ENCODE results near the gene CRACR2B.
A peak's percentile ranks its signal among the peaks of the same experiment; 100 is the strongest.

Gene CRACR2B

DNA sequence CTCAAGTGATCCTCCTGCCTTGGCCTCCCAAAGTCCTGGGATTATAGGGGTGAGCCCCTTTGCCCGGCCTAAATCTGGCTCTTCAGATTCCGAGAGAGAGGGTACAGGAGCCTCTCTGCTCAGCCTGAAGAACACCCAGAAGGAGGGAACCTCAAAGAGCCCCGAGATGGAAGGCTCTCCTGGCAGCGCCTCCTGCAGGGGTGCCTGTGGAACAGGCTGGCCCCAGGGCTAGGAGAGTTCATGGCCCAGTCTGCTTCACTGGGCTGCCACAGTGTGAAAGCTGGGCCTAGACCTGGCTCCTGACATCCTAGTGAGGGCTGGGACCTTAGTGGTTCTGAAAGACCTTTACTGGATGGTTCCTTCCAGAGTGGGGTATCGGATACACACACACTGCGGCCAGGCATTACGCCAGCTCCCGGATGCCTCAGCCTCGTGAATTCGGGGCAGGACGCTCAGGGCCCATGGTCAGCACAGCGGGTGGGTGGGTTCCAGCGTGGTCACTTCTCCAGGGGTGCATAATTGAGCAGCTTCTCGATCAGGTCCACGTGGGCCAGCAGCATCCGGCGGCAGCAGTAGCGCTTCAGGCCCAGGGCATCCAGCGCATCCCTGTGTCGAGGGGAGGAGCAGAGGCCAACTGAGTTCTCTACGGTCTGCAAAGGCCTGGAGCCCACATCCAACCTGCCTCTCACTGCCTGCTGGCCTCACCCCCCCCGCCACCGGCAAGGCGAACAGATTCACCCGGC lies 12.3 kb downstream of the CRACR2B start:
- no peak for DNase-seq (ENCODE audit: low read depth)

DNA sequence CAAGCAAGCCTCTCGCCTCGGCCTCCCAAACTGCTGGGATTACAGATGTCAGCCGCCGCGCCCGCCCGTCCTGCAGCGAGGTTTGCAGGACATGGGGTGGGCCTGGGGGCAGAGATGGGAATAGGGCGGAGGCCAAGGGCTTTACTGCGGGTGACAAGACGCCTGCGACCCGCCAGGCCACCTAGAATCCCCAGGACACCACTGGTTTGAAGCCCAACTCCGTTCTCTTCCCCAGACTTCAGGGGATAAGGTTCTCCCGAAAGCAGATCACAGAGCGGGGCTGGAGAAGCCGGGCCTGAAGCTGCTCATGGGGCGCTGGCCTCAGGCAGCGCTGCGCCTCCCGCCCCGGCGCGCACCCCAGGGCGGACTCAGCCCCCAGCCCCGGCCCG lies 14.3 kb downstream of the CRACR2B start:
- DNase-seq (ENCODE audit: low read depth) = no peak

DNA sequence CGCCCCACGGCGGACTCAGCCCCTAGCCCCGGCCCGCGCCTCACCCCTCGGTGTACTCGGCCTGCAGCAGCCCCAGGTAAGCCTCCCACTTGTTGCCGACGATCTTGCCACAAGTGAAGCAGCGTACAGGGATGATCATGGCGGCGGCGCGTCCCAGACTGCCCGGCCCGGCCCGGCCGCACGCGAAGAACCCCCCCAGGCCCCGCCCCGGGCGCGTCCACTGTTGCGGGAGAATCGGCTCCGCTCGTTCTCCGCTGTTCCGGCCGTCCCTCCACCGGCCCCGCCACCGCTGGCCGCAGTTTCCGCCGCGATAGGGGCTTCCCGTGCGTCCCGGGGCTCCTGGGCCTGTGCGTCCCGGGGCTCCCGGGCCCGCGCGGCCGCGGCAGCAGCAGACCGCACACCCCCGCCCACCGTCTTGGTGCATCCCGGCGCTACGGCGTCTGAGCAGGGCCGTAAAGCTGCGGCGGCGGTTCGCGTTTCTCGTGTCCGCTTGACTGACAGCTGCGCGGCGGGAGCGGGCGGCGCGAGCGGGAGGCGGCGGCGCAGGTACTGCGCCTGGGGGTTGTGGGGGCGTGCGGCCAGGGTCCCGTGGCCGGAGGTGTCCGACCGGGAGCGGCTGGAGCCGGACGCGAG lies 14.8 kb downstream of the CRACR2B start, which contains the start of the genes POLR2L and TSPAN4:
TSS of gene POLR2L (minus strand) at position 160 of the 633 bp plus-strand sequence. CDS start at position 139, 21 bp downstream.
TSS of gene TSPAN4 (plus strand) at position 483 of the 633 bp plus-strand sequence. CDS start 7,453 bp downstream, outside the sequence.
- peak; percentile 83 for DNase-seq (ENCODE audit: low read depth)

DNA sequence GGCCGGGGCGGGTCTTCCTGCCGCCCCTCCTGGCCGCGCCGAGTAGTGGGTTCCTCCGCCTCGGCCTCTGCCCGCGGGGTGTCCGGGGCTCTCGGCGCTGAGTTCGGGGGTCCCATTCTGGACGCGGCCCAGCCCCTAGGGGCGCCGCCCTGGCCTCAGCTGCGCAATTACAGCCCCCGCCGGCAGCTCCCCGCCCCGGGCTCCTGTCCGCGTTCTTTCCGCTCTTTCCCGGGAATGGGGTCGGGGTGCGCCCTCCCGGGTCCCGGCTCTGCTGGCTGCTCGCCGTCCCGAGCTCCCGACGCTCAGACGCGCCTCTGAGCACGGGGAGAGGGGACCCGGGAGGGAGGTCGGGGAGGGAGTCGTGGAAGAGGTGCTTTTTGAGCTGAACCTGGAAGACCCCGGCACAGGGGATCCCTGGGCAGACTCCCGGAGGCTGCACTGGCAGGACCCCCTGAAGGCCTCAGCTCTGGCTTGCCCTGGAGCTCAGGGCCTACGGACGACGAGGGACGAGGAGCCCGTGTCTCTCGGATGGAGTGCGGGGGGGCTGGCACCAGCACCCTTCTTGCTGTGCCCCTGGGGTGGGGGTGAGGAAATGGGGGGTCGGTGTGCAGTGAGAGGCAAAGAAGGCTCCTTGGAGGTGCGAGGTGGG lies 15.5 kb downstream of the CRACR2B start:
- no peak for DNase-seq (ENCODE audit: low read depth)

DNA sequence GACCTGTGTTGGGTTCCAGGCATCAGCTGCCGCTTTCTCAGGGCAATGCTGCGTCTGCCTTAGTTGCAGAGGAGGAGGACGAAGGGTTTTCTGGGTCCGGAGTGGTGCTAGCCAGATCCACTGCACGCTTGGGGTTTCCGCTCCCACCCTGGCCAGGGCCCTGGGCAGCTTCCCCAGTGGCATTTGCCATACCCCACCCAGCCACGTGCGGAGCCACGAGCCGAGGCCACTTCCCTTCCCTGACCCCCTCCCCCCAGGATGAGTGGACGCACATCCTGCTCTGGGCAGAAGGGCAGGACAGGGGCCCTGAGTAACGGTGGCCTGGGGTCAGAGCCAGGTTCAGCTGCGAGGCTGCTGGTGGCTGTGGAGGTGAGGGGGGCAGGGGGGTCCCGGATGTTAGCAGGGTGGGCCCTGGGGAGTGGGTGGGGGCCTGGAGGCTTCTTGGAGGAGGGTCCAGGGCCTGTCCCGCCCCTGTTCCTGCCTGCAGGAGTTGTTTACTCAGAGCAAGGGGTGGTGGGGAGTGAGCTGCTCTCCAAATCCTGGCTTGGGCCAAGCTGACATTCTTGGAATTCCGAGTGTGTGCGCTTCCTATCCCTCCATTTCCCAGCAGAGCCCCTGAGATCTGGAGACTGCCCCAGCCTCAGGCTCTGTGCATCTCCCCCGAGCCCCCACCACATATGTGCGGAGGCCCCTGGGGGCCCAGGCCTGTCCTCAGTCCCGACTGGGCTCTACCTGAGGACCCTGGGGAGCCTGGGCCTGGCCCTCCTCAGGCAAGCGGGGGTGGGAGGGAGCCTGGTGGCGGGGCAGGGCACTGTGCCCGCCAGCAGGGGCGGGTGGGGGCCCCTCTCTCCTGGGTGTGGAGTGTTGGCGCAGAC lies 16.3 kb downstream of the CRACR2B start:
- DNase-seq (ENCODE audit: low read depth) = no peak

DNA sequence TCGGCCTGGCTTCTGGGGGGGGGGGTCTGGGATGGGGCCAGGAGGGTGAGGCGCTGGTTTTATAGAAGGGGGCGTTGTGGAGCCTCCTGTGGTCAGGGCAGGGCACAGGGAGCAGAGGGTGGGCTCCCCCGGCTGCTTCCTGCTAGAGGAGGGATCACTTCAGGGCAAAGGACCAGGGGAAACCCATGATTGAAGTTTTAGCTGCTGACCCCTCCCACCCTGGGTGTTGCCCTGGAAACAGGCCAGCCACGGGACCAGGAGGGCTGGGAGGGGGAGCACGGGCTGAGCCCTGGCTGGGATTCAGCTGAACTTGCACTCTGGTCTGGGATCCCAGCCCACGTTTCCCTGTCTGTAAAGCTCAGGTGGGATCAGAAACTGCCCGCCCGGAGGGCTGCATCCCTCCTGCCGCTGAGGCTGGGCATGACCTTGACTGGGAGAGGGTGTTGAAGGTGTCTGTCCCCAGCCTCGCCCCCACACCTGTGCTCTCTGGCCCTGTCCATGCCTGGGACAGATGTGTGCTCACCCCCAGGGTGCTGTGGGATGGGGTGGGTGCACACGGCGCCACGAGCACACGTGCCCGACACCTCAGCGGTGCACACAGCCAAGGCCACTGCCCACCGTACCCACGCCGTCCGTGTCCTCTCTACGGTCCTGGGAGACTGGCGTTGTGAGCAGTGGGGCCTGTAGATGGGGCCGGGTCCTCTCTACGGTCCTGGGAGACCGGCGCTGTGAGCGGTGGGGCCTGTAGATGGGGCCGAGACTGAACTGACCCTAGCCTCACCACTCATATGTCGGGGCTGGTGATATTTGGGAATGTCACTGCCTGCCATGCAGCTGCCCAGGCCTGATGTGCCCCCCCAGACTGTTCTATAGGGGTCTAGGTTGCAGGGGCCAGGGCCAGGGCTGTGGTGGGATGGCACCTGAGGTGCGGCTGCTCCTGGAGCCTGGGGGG lies 17.2 kb downstream of the CRACR2B start:
- DNase-seq (ENCODE audit: low read depth) = no peak

DNA sequence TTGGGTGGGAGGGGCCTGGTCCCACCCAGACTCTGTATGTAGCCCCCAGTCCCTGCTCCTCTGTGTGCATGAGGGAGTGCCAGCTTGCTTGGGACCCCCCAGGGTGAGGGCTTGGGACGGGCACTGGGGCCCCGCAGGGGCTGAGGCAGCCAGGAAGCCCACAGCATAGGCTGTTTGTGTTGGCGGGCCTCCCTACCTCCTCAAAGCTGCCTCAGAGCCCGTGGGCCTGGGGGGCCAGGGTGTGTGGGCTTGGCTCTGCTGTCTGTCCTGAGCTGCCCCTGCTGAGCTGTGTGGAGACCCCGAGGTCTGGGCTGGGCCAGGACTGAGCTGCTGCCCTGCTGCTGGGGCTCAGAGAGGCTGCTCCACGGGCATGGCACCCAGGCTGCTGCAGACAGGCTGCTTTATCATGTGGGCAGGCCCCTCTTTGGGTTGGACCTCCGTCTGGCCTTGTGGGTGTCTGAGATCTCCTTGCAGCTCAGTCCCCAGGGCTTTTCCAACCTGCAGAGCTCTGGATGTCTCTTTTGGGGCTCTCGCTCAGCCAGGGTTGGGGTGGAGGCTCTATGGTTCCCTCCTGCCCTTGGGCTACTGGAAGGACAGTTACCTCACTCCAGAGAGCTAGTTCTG lies 18.3 kb downstream of the CRACR2B start:
- DNase-seq (ENCODE audit: low read depth) = no peak

DNA sequence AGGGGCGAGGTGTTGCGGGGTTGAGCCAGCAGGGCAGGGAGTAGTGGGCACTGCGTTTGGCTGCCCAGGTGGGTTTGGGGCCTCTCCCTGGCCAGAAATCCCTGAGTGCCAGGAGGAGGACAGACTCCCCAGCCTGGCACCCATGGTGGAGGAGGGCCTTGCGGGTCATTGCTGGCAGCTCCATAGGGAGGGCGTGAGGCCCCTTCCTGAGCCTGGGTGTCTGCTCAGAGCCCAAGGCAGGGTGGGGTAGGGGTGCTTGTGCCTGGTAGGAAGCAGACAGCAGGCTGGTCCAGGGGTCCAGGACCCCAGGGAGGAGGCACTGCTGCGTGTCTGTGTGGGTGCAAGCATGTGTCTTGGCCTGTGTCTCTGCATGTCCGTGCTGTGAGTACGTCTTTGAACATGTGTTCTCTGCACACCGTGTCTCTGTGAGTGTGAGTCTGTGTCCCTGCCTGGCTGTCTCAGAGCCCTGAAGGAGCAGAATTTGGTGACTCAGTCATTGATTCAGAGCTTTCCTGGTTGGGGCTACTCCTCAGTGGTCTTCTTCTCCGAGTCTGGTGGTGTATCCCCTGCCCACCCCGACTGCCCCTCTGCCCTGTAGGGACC lies 18.9 kb downstream of the CRACR2B start:
- no peak for DNase-seq (ENCODE audit: low read depth)

DNA sequence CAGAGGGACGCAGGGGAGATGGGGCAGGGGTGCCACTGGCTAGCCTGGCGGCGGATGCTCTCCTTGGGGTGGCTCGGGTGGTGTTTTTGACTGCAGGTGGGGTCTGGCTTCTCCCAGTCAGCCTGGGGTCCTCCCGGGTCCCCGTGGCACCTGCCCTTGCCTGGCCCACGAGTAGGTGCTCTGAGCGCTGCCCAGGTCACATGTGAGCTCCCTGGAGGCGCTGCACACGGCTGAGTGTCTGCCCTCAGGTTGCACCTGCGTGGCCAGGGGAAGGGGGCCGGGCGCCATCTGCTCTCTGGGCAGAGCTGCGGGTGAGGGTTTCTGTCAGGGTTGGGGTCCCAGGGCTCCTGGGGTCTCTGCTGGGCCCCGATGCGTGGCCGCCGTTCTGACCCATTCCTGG lies 20.2 kb downstream of the CRACR2B start:
- no peak for DNase-seq (ENCODE audit: low read depth)

DNA sequence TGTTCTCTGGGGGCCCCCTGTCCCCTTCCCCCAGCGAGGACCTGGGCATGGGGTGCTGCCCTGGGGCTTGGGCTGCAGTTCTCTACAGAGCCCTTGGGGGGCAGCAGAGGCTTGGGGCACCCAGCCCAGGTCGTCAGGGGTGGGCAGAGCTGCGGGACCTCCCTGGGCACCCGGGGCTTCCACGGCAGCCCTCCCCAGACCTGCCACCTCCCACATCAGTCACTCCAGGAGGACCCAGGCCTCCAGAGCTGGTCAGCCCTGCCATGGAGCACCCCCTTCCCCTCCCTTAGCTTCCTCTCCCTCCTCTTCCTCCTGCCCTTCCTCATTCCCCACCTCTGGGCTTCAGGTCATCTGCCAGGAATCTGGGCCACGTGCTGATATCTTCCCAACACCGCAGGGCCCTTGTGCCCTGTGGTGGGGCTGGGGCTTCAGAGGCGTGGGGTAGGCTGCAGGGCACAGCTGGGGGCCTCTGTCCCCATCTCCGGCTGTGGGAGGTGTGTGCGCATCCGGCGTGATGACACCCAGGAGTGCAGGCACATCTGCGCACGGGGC lies 20.7 kb downstream of the CRACR2B start:
- DNase-seq (ENCODE audit: low read depth) = peak; percentile 63

DNA sequence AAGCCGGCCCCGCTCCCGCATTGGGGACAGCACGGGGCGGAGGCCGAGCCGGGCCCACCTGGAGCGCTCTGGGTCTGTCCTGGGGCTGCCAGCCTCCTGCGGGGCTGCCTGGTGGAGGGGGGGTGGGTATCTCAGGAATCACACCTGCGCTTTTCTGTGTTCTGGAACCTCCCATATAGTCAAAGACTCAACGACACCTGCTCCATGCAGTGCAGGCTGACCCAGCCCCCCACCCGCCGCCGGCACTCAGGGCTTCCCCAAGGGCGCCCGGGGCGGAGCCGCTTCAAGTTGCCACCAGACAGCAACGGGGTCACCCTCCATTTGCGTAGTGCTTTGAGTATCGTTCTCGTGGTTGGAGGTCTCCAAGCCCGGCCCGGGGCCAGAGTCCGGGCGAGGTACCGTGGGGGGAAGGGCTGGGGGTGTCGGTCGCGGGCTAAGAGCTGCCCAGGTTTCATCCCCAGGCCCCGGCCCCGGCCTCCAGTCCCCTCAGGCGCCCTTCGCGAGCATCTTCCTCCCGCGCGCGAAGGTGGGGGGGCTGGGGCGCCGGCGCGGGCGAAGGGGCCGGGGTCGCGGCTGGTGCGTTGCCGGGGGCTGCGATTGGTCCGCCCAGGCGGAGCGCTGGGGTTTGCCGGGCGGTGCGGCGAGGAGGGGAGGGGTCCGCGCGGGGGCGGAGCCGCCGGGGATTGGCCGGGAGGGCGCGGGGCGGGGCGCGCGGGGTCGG lies 21.5 kb downstream of the CRACR2B start:
- DNase-seq (ENCODE audit: low read depth) = no peak

DNA sequence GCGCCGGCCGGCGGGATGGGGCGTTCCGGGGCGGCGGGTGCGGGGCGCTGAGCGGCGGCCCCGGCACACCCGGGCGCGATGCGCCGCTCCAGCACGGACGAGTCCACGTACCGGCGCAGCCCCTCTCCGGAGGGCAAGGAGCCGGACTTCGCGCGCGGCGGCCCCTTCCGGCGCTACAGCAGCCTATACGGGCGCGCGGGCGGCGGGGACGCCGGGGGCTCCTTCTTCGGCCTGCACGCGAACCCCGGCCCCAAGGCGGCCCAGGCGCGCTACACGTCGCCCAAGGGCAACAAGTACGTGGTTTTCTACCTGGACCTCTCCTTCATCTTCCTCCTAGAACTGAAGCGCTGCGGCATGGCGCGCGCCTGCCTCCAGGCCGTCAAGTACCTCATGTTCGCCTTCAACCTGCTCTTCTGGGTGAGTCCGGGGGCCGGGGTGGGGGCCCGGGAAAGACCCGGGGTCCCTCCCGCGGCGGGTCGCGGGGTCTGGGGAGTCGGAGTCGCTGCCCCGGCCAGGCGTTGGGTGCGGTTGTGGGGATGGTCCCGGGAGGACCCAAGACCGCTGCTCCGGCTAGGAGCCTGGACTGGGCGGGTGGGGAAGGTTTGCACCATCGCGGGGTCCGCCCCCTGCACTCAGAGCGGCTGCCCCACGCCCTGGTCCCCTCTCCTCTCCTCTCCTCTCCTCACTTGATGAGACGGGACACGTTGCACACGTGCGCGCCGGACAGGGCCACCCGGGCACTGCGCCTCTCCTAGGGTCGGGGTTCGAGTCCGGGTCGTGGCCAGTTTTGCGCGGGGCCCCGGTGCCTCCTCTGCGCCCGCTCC lies 22.4 kb downstream of the CRACR2B start:
- no peak for DNase-seq (ENCODE audit: low read depth)

DNA sequence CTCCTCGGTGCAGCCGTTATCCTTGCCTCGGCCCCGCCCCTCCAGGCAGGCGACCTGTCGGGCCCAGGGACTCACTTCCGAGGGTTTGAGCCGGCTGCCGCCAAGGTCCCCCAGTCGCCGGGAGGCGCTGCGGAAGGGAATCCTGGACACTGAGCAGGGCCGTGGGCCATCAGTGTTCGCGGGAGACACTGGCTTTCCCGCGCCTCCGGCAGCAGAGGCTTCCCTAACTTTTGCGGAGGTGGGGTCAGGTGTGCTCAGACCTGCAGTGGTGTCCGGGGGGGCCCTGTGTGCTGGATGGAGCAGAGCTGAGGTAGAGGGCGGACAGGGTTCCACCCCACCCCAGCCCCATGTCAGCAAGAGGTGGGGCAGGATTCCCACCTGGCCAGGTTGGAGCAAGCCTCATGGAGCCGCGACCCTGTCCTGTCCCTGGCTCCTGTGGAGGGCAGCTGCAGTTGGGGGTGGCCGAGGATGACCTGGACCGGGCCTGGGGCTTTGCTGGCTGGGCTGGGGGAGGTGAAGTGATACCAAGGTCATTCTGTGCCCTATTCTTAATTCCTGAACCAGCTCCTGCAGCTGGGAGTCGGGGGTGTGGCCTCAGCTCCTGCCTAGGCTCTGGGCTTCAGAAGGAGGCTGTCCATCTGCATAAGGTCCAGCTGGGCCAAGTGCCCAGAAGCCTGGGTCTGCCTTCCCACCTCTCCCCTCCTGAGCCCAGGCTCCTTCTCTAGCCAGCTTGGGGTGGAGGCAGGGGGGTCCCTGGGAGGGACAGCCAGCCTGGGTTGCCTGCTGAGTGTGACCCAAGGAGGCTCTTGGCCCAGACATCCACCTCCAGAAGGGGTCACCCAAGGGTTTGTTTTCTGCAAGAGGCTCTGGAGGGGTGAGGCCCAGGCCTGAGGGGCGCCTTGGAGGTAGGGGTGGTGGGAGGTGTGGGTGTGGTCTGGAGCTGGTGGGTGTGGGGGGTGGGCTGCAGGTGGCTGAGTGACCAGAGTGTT lies 23.4 kb downstream of the CRACR2B start:
- no peak for DNase-seq (ENCODE audit: low read depth)

DNA sequence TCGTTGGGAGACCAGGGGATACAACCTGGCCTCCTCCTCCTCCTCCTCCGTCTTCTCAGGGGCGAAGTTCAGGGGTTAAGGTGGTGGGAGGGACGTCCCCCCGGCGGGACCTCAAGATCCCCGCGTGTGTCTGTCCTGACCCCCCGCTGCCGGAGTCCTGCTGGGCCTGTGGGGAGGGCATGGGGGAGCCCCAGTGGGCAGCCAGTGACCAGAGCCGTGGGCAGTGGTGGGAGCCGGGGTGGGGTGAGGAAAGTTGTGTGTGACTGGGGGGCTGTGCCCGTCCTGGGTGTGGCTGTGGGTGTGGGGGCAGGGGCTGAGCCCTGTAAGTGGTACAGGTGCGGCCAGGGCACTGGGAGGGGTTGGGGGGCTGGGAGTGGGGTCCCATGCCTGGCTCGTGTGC lies 25.0 kb downstream of the CRACR2B start:
- DNase-seq (ENCODE audit: low read depth) = no peak

DNA sequence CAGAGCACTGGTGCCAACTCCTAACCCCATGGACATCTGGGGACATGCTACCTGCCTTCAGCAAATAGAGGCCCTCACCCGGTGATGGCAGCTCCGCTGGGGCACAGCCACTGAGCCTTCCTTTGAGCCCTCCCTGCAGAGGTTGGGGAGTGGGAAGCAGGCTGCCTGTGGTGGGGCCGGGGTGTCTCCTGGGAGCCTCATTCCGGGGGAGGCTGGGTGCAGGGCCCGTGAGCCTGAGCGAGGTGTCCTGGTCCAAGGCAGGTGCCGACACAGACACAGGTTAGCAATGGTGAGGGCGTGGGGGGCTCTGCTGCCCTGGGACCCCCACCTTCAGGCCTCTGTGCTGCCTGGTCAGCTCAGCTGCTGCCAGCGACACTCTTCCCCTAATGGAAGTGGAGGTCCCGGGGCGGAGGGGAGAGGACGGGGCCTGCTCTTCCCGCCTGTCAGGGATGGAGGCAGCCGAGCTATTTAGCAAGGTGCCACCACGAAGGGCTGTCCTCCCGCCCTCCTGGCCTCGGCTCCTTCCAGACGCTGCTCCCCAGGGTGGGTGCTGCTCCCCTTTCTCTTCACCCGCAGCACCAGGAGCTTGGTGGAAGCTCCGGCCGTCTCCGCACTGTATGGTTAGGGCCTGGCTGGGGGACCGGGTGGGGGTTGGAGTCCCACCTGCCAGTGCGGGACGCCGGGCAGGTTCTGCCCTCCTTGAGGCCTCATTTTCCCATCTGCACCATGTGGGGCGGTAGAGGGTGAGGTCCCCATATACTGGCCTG lies 26.1 kb downstream of the CRACR2B start:
- DNase-seq (ENCODE audit: low read depth) = no peak

All from activated T-cell treated with anti-CD3 and anti-CD28 coated beads for 48 hours (primary cell).